Sciatic nerve (tissue), 2 donors: ENCODE results near the gene ACYP2. TPM values are rescaled to one million over a fixed set of nuclear protein-coding genes. Genes with fewer than 3 reads are reported as not detected.

Experiments
- ATAC-seq: fragments of 200-7000 bp; cut with Tn5 transposase; one replicate; pipeline ENCODE4 v1.9.1; 2020; ENCODE audit warnings: mild to moderate bottlenecking, moderate library complexity
- DNase-seq: peaks from one replicate; pipeline ENCODE4 v3.0.0-alpha.2; 2020; ENCODE audit warnings: low spot score
- intact Hi-C: fragments of 100-400 bp; cut with DNase I; formaldehyde crosslinking; loops from one replicate; pipeline ENCODE4 v1.14.2; 2022
- total RNA-seq: library from RNA; stranded (reverse); fragmentation: NEBNext Ultra II Directional; extraction: Animal tissue kit (Norgen Biotek cat#: 25700); gene quantifications from one replicate; pipeline ENCODE4 v1.2.1, GENCODE V29; 2021
- donor health status: DM: no; HTN: no; CAD: no.
- donor health status: DM: no; HTN: no; CAD: no.

The ACYP2 gene
- total RNA-seq, 1 donor from 2014 or later = 19.7 TPM

DNA sequence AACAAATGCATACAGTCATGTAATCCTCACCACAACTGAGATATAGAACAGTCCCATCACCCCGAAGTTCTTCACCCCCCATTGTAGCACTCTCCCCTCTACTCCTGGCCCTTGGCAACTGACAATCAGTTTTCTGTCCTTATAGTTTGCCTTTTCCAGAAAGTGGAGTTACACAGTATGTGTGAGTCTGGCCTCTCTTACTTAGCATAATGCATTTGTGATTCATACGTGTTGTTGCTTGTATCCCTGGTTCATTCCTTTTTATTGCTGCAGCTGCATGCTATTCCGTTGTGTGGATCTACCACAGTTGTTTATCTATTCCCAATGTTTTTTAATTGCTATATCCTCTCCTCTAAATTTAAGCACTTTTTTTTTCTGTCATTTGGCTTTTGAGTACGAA is 17.6 kb downstream of the ACYP2 start:
- intact Hi-C loops = no loop called here
- no peak for DNase-seq
- ATAC-seq = no peak

DNA sequence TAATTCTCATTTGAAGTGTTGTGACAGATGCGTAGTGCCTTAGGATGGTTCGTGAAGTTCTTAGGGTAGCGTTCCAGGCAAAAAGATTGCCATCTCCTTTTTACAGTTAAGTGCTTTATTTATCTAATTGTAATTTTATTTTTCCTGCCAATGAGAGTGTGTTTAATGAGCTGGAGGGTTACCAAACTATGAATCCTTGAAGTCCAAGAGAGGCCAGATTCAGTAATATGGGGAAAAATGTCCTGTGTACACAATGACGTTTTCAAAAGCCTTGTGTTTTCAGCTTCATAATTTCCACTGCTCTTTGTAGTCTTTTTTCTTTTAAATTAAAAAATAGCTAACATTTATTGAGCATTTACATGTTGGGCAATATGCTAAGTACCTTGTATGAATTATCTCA is 23.8 kb downstream of the ACYP2 start:
- no peak for ATAC-seq
- no peak for DNase-seq
- intact Hi-C loops = no loop called here

DNA sequence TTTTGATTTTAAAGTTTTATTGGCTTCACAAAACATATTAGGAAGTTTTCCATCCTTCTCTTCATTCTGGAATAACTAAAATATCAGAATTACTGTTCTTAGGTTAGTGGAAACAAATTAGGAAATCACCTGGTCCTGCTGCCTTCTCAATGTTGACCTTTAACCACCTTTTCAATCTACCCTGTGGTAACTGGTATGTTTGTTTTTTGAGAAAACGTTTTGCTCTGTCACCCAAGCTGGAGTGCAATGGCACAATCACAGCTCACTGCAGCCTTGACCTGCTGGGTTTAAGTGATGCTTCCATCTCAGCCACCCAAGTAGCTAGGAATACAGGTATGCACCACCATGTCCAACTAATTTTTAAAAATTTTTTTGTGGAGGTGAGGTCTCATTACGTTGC is 28.4 kb downstream of the ACYP2 start:
- intact Hi-C loops = no loop called here
- no peak for DNase-seq
- ATAC-seq = no peak

DNA sequence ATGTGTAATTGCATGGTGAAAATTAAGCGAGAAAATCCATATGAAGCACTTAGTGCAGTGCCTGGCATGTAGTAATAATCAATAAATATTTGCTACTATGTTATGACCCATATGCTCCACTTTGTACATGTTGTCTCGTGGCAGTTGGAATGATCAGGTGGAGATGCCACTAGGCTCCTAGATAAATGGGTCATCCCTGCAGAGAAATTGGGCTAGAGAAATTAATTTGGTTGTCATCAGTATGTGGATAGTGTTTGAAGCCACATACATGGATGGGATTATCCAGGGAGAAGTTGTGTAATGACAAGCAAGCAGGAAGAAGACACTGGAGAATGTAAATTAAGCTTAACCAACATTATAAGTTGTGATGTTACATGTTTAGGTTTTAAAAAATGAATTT is 33.0 kb downstream of the ACYP2 start:
- intact Hi-C loops = no loop called here

DNA sequence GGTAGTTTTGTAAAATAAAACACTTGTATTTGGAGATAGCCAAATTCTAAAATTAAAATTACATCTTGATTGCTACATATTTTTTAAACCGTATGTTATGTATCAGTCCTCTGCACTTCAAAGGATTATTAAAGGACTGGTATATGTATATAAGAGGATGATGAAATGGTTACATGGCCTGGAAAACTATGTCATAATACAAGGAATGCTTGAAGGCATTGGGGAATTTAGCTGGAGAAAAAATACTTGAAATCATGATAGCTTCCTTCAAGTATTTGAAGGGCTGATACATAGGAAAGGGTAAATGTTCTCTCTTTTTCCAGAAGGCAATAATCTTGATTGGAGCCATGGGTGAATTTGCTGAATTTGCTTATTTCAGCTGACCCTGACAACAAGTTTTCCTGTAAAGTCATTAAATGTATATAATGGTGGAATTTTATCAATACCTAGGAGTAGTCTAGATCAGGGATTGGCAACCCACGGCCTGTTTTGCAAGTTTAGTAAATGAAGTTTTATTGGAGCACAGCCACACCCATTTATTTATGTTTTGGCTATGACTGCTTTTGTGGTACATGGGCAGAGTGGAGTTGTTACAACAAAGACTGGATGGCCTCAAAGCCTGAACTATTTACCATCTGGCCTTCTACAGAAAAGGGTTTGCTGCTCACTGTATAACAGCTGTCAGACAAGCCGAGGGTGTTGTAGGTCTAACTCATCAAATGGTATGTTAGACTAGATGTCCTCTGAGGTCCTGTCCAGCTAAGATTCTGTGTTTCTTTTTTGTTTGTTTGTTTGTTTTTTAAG is 34.4 kb downstream of the ACYP2 start:
- ATAC-seq = no peak
- no peak for DNase-seq
- intact Hi-C loops = no loop called here

More for the DNA sequence above, 33.0 kb downstream of the ACYP2 start:
- ATAC-seq (no peak), DNase-seq (no peak)

DNA sequence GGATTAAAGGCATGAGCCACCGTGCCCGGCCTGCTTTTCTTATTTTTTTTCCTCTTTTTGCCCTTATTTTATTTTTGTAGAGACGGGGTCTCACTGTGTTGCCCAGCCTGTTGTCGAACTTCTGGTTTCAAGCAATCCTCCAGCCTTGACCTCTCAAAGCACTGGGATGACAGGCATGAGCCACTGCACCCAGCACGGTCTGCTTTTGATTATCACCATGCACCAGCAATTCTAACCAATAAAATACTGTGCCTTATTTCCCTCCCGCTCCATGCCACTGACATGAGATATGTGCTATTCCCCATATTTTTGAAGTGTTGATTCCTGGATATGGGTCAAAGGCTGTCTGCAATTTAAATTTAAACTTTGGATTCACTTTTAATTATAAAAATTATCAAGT is 42.9 kb downstream of the ACYP2 start:
- intact Hi-C loops = no loop called here
- DNase-seq (no peak), ATAC-seq (no peak)

DNA sequence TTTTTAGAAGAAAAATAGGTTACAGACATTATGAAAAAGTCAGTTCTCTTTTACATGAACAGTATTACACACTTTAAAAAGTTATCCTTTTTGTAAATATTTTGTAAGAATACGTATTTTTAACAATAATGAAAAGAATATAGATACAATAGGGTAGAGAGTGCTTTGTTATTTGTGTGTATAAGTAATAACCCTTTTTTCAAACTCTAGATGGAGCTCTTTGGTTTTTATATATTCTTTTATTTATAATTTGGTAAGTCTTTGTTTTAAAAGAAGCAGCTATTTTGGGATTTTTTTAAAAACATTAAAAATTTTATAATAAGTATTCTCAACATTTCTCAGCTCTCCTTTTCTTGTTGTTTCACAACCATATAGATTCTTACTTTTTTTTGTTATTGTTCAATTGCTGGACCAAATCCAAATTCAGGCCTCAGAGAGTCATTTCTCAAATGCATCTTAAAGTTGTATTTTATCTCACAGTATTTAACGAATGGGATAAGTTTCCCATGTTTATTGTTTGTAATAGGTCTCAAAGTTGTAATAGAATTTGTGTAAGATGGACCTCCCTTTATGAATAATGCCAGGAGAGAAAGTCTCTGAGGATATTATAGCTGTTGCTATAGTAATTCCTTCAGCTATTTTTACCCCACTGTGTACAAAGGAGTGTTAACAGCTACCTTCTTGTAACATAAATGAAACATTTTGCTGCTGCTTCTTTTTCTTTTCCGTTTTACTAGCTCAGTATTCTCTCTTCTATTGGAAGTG is 46.4 kb downstream of the ACYP2 start:
- ATAC-seq (no peak), DNase-seq (no peak)
- intact Hi-C loops = no loop called here

DNA sequence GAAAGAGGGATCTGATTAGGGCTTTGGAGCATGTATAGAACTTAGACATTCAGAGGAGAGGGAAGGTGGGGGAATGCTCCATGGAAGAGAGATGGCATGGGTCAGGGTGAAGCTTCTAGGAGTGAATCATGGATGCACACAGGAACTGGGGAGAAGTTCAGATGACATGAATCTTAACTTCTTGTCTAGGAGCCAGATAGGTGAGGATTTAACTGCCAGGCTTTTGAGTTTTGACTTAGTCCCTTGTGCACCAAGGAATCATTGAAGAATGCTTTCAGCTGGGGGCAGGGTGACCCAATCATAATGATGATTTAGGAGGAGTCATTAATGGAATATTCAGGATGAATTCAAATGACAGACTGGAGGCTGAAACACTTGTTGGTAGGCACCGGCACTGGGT is 48.7 kb downstream of the ACYP2 start:
- ATAC-seq = no peak
- intact Hi-C loops = no loop called here
- DNase-seq = no peak

DNA sequence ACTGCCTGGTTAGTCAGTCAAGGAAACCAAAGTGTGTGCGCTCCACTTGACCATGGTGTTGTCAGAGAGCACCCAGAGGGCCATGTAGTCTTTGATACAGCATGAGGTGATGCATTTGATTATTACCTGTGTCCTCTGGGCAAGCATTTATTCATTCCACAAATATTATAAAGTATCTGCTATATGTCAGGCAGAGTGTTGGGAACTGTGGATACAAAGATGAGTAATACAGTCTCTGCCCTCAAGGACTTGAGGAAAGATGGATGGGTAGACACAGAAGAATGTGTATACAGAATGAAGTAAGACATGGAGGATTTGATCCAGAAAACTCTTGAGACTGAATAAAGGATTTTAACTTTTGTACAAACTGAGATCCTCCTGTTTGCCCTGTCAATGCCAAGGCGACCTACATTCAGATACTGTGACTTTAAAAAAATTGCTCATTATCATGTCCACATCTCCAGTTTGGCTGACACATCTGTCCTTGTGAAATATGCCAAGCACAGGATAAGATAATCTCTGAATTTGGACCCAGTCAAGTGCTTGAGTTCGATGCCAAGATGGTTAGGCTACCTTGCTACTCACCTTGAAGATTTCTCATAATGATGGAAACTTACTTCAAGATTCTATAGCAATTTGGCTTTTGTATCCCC is 50.8 kb downstream of the ACYP2 start:
- ATAC-seq = no peak
- intact Hi-C loops = no loop called here
- no peak for DNase-seq

DNA sequence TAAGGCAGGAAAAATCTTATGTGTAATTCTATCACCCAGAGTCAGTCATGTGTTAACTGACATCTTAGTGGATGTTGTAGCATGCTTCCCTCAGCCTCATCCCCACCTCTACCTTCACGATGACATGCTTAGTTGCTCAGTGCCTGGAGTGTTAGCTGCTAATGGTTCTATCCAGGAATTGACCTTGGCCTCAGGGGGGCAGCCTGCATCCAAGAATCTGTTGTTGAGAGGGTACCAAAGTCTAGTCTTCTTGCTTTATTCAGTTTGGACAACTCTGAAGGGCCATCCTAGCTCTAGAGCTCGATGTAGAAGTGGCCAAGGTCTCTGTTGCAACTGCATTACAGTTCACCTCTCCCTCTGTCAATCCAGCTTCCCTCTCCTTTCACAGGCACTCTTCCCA is 61.2 kb downstream of the ACYP2 start:
- DNase-seq = peak; percentile 73
- intact Hi-C loops = no loop called here
- peak; percentile 90 for ATAC-seq

DNA sequence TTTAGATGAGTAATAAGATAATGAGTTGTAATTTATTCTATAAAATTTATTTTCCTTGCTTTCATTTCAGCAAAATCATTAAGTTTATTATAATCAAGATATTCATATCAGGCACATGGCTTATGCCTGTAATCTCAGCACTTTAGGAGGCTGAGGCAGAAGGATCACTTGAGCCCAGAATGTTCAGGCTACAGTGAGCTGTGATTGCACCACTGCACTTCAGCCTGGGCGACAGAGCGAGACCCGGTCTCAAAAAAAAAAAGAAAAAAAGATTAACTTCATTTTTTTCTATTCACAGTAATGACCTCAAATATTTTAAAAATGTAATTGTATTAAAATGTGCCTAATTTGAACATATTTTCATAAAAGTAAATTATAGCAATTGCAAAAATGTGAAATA is 67.9 kb downstream of the ACYP2 start:
- intact Hi-C loops = no loop called here
- DNase-seq (no peak), ATAC-seq (no peak)

DNA sequence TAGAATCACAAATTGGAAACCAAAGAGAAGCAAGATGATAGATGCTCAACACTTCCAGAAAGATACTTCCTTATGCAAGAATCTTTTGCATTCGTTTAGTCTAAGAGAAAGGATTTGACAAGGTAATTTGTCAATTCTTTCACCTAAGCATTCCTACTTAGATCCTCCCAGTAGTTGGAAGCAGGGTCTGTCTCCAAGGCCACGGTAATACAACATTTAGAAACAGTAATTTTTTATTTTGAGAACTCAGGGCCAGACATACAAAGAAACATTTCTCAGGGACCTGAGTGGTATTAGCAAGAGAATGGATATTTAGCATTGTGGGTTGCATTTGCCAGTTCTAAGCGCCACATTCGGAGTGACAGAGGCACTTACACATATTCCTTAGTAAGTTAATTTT is 68.6 kb downstream of the ACYP2 start:
- intact Hi-C loops = no loop called here
- ATAC-seq = no peak

DNA sequence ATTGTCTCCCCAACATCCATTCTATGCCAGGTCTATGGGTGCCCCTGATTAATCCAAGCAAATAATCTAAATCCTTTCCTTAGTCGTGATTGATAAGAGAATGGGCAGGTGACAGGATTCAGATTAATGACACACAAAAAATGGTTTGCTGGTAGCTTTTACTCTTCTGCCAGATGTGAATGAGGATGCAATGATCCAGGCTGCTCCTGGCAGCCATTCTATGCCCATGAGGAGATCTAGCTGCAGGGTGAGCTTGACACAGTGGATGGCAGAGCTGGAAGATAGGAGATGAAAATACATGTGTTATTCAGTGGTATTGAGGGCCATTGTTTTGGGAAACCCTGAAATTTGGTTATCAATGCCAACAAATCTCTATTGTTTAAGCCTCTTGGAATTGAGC is 69.7 kb downstream of the ACYP2 start:
- ATAC-seq (no peak), DNase-seq (no peak)
- intact Hi-C loops = no loop called here

More for the DNA sequence above, 68.6 kb downstream of the ACYP2 start:
- no peak for DNase-seq

DNA sequence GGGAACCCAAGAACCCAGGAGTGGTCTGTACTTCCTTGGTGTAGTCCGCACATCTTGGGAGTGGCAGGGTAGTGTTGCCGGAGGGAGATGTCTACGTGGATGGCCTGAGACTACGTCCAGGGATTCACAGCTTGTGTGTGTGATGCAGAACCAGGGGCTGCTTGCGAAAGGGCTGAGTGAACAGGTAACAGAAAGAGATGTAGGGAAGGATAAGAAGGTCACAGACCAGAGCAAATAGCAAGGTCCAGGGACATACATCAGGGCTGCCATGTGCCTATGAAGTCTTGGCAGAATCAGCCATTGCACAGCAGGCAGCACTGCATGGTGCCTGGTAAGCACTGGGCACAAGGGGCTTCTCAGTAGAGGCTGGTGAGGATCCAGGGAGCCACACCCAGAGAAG is 71.9 kb downstream of the ACYP2 start:
- DNase-seq = no peak
- no peak for ATAC-seq
- intact Hi-C loops = no loop called here

DNA sequence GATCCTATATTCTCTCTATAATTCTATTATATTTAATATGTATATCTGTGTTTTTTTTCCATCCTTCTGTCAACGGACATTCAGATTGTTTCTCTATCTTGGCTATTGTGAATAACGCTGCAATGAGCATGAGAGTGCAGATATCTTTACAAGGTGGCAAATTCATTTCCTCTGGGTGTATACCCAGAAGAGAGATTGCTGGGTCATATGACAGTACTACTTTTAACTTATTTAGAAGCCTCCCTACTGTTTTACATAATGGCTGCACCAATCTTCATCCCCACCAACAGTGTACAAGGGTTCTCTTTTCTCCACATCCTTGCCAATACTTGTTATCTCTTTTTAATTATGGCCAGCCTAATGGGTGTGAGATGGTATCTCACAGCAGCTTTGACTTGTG is 74.1 kb downstream of the ACYP2 start:
- intact Hi-C loops = no loop called here
- DNase-seq (no peak), ATAC-seq (no peak)

DNA sequence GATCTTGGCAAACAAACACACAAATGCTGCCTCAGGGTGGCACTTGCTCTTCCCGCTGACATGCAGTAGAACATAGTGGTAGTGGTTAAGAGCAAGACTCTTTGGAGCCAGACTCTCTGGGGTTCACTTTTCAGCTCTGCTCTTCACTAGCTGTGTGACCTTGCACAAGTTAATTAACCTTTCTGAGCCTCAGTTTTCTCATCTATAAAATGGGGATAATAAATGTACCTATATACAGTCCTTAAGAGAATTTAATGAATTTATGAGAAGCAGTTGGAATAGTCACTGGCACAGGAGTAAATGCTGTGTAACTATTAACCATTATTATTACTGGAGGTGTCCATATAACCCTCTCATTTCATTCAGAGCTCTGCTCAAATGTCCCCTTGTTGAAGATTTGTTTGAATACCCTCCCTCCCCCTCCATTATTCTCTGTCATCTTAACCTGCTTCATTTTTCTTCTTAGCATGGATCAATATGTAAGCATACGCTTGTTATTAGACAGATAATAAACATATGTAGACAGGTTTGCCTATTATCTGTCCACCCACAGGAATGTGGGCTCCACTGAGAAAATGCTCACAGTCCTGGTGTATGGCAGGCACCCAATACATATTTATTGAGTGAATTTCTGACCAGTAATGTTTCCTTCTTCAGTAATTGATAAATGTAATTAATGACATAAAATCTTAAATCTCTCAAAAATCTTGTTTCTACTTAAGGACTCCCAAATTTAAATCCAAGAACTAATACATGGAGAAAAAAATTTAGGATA is 76.1 kb downstream of the ACYP2 start:
- ATAC-seq (no peak), DNase-seq (no peak)
- intact Hi-C loops = no loop called here

DNA sequence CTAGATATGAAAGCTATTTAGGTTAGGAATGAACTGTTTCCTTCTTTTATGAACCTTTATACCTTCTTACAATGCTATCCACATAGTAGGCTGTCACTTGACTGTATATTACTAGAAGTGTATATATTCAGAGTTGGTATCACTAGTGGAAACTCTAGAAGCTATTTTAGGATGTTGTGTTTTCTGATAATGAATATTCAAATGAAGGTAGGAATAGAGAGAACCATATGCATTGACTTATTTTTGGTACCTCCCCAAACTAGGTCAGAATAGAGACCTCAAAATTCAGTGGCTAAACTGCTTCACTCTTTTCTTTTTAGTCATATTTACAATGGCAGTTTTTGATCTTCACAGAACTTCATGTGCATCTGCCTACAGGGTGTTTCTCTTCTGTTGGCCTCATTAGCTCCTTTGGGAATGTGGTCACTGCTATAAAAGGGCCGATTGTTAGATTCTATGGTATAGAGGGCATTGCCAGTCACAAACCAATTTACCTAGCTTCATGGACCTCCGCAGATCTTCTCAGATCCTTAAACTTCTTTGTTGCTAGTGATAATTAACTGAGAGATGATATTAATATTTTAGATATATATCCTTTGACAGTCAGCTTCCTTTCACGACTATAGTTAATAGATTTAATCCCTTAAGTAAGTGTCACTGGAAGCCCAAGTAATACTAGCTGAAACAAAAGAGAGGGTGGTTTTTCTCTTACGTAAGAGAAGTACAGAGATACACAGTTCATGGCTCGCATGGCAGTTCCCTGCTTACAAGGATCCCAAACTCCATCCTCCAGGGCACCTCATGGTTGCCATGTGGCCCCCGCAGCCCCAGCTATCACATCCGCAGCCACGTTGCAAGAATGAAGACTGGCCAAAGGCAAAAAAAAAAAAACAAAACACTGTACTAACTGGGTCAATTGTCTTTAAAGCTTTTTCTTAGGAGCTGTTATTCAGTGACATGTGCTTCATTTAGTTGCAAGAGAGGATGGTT is 79.6 kb downstream of the ACYP2 start:
- DNase-seq (no peak), ATAC-seq (no peak)
- intact Hi-C loops = no loop called here

DNA sequence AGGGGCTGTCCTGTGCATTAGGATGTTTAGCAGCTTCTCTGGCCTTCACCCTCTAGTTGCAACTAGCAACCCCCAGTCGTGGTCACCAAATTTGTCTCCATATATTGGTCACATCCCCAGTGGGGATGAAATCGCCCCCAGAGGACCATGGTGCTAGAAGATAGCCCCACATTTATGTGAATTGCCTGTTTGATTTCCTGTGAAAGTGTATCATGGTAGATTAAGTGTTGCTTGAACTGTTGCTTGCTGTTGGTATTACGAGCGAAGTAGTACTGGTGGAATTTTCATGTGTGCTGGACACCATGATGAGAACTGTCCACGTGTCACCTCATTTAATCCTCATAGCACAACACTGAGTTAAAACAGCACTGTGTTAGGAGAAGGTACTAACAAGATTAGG is 81.2 kb downstream of the ACYP2 start:
- no peak for DNase-seq
- ATAC-seq = no peak
- intact Hi-C loops = no loop called here
